Limb (tissue), 2 donors: ENCODE measurements around the gene MYO5A.
"Not testable (repeated sequence)": the region's sequence is repeated elsewhere in the genome, so short reads cannot be mapped to it uniquely, and the experiment has no call there.

Source experiments
- DNase-seq, 2 donors: peaks; one replicate each; pipeline ENCODE4 v3.0.0-alpha.2; 2016; ENCODE audit errors: extremely low spot score in 2 of 2

The MYO5A gene

DNA sequence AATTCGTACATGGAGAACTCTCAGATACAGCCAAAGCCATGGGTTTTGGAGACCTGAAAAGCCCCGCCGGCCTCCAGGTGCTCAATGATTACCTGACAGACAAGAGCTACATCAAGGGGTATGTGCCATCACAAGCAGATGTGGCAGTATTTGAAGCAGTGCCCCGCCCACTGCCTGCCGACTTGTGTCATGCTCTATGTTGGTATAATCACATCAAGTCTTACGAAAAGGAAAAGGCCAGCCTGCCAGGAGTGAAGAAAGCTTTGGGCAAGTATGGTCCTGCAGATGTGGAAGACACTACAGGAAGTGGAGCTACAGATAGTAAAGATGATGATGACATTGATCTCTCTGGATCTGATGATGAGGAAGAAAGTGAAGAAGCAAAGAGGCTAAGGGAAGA, 23.5 kb downstream of the MYO5A start:
- no peak for DNase-seq

DNA sequence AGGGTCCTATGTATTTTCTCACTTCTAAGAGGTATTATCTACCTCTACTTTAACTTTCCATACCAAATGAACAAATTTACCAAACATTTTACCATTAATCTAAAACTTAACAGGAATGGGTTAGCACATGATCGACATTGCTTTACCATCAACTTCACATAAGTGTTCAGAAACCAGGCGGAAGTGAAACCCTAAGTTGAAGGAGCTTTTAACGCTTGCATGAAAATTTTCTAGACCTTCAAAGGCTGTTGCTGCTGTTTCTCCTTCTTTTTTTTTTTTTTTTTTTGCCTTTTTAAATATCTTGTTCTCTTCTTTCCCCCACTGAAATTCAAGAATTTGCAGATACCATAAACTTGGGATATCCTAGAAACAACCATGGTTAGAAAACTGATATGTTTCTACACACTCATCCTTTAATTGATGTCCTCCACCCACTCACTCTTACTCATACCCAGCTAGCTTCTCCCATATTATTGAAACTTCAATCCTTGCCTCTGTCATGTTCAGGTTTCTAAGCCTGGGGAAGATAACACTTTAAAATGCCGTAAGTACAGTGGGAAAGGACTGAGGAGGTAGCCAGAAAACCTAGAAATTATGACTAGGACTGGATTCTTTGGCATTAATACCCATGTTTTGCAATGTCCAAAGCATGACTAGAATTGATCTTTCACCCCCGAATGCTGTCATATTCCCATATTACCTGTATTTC, 24.7 kb downstream of the MYO5A start:
- no peak for DNase-seq

DNA sequence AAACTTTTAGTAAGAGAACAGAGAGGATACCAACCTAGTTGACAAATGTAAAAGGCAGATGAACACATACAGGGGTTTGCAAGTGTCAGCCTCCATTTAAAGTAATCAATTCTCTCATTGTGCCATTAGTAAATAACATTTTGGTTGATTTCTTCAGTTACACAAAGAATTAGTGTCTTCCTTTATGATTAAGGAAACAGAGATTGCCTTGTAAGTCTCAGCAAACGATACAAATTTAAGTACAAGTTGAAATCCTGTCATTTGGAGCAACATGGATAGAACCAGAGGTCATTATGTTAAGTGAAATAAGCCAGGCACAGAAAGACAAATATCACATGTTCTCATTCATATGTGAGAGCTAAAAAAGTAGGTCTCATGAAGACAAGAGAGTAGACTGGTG, 26.1 kb downstream of the MYO5A start:
- DNase-seq, result no peak

DNA sequence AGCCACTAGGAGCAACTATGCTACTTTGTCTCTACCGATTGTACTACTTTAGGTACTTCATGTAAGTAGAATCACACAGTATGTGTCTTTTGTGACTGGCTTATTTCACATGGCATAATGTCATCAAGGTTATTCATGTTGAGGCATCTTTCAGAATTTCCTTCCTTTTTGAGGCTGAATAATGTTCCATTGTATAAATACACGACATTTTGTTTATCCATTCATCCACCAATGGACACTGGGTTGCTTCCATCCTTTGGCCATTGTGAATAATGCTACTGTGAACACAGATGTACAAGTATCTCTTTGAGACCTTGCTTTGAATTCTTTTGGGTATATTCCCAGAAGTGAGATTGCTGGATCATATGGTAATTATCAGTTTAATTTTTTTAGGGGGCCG, 29.2 kb downstream of the MYO5A start:
- DNase-seq, result no peak

DNA sequence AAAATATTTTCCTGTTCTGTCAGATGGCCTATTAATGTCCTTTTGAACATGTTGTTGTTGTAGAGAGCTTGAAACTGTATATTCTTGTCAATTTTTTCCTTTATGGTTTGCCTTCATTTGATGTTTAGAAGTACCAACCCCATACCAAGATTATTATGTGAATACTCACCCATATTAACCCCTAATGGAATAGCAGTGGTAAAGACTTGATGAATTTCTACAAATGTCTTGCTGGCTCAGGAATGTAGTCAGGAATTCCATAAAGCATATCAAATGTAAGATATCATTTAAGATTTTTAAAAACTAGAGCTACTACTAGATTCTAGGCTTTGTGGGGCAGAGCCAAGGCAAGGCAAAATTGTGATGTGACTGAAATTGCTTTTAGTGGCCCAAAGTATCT, 30.0 kb downstream of the MYO5A start:
- DNase-seq, result no peak

DNA sequence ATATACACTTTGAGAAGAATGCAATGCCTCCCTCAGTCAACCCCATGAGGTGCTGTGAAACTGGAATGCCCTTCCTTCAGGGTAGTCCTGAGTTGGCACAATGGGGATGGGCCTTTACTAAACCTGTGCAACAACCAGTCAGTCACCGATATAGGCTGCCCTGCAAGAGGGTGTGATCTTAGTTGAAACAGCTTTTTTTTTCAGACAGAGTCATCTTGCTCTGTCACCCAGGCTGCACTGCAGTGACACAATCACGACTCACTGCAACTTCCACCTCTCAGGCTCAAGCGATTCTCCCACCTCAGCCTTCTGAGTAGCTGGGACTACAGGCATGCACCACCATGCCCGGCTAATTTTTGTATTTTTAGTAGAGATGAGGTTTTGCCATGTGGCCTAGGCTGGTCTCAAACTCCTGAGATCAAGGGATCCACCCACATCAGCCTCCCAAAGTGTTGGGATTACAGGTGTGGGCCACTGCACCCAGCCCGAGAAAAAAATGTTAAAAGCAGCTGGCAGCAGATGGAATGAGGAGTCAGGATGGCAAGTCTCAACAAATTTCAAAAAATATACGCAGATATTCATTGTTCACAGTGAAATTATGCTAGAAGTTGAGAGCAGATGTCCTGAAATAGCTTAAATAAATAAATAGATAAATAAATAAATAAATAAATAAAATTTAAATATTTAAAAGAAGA, 31.8 kb downstream of the MYO5A start:
- no peak for DNase-seq

DNA sequence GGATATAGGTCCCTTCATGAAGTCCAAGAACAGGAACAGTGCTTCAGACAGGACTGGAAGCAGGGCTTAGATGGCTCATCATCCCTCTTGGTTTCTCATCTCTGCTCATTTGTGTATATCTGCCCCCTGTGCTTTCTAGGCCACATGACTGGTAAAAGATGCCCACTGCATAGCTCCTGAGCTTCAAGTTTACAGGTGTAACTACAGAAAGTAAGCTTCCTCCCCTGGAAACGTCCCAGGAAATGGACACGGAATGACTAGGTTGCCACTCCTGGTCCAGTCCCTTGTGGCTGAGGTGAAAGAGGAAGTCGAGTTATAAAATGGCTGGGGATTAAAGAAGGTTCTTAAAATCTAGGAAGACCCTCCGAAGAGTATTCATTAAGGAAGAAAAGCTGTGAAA, 32.5 kb downstream of the MYO5A start:
- DNase-seq, result no peak

DNA sequence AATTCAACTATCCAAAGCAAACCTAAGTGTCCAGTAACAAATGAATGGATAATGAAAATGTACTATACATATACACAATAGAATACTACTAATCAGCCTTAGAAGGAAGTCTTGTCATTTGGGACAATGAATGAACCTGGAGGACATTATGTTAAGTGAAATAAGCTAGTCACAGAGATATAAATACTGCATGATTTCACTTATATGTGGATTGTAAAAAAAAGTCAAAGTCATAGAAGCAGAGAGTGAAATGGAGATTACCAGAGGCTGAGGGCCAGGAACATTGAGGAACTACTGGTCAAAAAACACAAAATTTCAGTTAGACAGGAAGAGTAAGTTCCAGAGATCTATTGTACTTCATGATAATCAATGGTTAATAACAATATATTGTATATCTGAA, 33.6 kb downstream of the MYO5A start:
- DNase-seq, result no peak

DNA sequence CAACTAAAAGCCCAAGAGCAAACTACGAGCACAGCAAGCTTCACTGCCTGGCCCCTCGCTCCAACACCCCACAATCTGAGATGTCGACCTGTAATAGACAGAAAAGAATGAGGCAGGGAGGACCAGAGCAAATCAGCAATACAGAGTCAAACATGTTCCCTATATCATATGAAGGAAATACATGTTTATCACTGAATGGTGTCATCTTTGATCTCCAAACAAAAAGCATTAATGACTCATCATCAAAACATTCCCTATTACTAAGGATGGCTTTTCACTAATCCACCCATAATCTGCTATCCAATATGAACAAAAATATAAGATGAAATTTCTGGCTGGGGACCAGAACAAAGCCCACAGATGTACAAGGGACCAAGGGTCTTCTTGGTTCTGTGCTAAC, 34.7 kb downstream of the MYO5A start:
- DNase-seq, result no peak

DNA sequence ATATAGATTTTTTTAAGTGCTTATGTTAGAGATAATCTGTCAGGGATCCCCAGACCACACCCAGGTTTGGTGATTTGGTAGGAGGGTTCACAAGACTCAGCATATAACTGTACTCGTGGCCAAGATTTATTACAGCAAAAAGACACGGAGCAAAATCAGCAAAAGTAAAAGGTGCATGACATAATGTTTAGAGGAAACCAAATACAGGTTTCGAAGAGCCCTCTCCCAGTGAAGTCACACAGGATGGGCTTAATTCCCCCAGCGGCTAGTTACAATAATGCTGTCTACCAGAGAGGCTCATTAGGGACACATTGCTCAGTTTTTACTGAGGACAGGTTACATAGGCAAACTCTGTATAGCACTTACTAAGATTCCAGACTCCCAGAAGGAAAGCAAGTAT, 36.5 kb downstream of the MYO5A start:
- no peak for DNase-seq

DNA sequence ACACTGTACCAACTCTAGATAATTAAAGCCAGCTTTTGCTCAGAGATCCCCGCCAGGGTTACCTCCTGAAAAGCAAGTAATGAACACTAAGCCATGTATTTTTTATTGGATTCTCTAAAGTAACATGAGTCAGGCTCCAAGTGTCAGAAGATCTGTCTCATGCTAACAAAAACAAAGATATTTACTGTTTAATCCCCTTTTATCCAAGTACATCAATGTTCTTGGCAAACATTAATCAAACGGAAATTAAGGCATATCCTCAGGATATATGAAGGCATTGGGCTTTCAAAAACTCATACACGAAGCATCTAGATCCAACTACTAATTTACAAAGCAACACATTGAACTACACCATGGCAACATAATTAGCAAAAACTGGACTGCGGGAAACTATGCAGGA, 37.2 kb downstream of the MYO5A start:
- DNase-seq, result no peak

DNA sequence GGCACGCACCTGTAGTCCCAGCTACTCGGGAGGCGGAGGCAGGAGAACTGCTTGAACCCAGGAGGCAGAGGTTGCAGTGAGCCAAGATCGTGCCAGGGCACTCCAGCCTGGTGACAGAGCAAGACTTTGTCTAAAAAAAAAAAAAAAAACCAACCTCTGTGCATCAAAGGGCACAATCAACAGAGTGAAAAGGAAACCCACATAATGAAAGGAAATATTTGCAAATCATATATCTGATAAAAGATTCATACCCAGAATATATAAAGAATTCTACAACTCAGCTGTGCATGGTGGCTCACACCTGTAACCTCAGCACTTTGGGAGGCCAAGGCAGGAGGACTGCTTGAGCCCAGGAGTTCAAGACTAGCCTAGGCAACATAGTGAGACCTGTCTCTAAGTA, 39.2 kb downstream of the MYO5A start:
- not testable (repeated sequence) for DNase-seq

DNA sequence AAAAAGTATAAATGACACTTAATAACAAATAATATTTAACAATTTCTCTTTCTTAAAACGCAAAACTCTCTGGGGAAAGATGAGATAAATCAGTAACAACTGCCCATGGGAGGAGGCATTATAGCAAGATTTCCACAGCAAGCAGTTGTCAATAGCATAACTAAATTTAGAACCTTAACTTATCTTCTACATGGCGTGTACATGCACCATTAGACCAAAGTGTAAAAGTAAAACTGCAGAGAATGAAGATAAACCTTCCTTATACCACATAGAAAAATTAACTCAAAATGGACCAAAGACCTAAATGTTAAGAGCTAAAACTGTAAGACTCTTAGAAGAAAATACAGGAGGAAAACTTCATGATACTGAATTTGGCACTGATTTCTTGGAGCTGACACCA, 39.9 kb downstream of the MYO5A start:
- no peak for DNase-seq

DNA sequence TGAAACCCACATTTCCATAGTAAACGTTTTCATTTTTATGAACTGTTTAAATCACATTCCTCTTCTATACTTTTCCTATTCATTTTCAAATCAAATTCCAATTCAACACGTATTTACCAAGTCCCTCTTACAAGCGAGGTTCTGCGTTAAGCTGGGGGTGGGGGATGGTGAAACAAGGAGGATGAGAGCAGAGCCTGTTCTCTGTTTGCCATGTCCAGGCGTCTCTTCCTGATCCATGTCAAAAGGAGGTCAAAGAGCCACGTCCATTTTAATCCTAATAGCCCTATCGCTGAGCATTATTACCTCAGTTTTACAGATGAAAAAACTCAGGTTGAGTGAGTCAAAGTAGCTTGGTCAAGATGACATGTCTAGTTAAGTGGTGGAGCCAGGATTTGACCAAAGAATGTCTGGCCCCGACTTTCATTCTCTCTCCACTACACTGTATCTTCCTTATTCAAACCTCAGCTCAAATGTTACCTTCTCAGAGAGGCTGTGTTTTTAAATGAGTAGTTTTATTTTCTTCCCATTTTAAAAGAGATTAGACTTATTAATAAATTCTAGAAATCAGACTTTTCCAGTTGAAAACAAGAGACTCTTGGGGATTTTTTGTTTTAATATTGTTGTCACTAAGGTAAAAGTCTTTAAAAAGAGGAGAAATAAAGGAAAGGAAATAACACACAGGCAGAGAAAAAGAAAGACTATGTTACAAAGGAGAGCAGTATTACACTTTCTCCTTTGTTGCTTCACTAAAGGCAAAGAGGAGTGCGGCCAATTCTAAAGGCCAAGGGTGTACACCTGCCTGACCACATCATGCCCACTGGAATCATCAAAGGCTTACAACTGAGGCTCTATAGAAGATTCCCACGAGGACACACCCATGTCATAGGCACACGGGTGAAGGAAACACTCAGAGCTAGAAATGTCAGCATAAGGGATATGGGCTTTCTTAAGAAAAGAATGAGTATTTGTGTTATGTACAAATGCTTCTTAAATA, 42.4 kb downstream of the MYO5A start:
- DNase-seq, result no peak

DNA sequence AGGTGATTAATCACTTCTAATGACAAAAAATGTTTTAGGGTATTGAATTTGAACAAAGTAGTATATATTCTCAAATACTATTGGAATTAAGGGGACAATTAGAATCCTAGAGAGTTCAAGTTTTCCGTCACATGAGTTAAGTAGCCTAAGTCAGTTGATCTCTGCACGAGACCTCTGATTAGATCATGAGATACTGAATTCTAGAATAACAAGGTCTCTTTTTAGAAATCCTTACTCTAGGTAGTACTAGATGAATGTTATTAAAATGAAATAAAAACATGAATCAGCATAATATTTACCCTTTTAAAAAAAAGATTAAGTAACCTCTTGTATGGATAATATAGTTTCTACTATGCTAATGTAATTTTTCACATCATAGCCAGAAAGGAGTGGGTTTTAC, 43.4 kb downstream of the MYO5A start:
- DNase-seq, result no peak

DNA sequence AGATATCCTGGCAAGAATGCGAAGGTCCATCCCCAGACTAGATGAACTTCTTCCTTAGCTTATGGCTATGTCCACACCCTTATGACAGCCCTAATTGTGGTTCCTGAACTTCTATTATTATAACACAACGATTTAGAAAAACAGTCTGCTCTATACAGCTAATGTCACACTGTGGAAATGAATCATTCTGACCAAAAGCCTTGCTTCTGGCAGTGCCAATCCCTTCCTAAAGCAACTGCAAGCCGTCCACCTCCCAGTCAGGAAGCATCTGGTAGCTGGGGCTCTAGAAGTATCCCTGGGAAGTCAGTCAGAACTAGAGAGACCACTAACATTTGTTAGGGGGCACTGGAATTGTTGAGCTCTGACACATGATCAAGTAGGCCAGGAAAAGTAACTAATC, 45.0 kb downstream of the MYO5A start:
- DNase-seq, result no peak

DNA sequence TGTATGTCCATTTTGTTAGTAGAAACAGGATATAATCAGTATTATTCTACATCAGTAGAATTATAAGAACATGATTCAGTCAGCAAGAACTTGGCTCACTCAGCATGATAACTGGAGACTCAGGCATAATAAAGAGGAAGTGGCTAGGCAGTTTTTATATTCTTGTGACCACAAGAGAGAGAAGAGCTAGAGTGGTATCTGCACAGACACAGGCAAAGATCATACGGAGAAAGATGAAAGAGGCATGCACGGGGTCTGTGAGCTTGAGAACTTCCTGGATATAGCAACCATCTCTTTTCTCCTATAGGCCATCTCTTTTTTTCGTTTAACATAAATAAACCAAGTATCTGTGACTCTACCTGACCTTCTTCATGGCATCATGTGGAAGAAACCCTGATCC, 46.8 kb downstream of the MYO5A start:
- DNase-seq, result no peak

DNA sequence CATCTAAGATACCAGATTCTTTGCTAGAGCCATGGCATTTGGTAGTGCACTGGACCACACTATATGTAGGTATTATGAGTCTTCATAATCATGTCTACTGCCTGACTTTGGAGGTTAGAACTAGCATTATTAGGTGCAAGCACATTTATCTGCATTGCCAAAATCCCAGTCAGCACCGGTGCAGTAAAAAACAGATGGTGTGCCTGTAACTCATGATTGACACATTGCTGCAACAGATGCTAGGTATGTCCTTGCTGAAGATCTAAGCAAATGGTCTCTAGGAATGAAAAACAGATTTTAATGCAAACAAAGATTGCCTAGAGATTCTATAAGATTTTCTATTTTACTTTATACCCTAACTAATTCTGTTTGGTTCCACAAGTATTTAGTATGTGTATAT, 47.7 kb downstream of the MYO5A start:
- DNase-seq, result no peak

DNA sequence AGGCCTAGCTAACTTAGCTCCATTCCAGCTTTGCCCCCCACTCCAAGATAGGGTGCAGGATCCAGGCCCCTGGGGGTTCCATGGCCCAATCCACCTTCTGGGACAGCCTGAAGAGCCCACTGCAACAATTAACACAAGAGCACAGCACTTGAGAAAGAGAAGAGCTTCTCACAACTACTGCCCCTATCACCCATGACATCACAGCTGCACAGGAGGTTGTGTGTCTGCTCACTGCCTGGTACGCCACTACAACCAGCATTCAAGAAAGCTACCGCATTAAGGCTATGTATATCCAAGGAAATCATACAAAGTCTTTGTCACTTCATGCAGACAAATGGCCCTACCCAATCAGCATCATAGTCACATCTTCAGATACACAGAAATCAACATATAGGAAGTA, 62.0 kb downstream of the MYO5A start:
- DNase-seq, result no peak

DNA sequence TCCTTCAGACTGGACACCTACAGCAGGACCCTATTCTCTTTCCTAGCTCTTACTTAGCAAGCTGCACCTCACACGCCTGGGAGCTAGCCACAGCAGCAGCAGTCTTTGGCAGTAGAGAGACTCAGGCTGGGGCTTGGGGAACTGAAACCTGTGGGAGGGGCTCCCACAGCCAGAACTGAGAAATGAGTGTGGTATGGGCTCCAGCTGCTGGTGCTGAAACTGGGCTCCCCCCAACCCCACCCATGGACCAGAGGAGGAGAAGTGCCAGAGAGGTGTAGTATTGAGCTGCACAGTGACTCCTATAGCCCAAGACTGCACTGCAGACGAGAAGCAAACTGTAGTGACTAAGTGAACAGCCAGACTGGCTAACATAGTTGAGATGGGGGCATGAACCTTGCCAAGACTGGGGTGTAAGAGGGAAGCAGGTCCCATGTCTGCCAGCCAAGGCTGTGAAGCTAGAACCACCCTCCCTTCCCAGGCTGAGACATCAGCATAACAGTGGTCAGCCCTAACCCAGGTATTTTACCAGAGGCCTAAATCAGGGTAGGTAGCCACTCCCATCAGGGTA, 62.5 kb downstream of the MYO5A start:
- DNase-seq, result no peak

DNA sequence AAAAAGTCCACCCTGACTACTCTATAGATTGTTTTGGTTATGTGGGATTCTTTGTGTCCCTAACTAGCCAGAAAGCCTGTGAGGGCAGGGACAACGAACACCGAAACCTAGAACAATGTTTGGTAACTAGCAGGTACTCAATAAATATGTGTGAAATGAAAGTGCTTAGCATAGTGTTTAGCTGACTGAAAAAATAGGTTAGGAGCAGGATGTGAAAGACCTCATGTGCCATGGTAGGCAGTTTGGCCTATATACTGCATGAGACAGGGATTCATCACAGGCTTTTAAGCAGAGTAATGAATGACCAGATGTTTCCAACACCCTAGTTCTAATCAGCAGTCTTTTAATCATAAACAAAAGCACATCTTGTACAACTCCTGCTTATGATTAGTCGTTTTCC, 64.2 kb downstream of the MYO5A start:
- DNase-seq, result no peak

DNA sequence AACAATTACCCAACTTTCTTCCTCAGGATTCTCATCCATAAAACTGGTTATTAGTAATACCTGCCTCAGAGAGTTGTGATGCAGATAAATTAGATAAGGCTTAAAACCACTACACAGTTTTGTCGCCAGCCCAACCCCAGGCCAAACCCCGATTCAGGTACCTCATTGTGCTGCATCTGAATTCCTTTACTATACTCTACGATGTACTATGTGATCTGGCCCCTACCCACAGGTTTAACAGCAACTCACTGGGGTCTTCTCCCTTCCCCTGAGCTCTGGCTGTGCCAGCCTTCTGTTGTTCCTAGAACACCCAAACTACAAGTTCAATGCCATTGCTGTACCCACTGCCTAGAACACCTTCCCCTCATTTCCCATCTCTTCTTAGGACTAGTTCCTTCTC, 64.6 kb downstream of the MYO5A start:
- DNase-seq, result no peak
